ENCODE measurements around the gene KRT7. TPM values are rescaled to one million over a fixed set of nuclear protein-coding genes. Genes with fewer than 3 reads are reported as not detected.
A peak's percentile ranks its signal among the peaks of the same experiment; 100 is the strongest.

KRT7 gene
- total RNA-seq, 2 donors from 2014 or later, result 24.1 to 105 TPM

GRCh38 chr12:52221070-52221781 lies 11.8 kb upstream of the KRT7 start:
- no peak for DNase-seq (ENCODE audit: low spot score)
- H3K4me3 ChIP-seq, result no peak overlapping the region
- H3K4me1 ChIP-seq (ENCODE audit: control insufficient read depth in 1 of 2, low read depth in 2 of 2), result peaks cover 24 to 43% of the 10 kb centered on the region in 2 donors
- no peaks in the 10 kb centered on the region for H3K9me3 ChIP-seq
- H3K36me3 ChIP-seq, result no peaks in the 10 kb centered on the region
- no peak for ATAC-seq (ENCODE audit: insufficient number of reproducible peaks, low FRiP score, low read depth)
- no peak for TF ChIP-seq CTCF (IDR thresholded peaks at IDR 0.05)
- peak overlapping the region in 1 of 2 donors; percentile 33 for H3K27ac ChIP-seq
- no peaks in the 10 kb centered on the region for H3K27me3 ChIP-seq (replicated peaks; ENCODE audit: insufficient read depth)

DNA sequence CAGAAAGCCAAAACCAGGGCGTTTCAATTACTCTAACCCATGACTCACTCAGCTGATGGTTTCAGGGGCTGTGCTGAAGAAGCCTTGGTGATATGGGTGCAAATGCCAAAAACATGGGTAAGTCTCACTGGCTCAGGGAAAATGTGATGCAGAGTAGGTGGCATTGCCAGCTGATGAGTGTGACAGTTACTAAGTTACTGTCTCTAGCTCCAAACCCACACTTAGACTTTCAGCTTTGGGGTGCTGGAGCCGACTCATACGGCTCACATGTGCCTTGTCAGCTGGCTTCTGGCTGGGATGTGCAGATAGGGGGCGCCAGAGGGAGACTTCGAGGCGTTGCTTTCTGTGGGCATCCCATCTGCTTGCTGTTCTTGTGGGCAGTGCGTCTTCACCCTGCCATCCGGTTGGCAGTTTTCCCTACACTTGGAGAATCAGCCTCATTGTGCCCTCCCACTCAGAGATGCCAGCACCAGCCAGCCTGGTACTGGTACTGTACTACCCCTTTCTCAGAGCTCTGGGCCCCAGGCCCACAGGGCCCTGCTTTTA lies 11.1 kb upstream of the KRT7 start:
- peak overlapping the region in 1 of 2 donors; percentile 33 for H3K27ac ChIP-seq
- TF ChIP-seq CTCF (IDR thresholded peaks at IDR 0.05), result peak; percentile 31

GRCh38 chr12:52222692-52223091 lies 10.4 kb upstream of the KRT7 start:
- no peaks in the 10 kb centered on the region for H3K36me3 ChIP-seq
- no peak for ATAC-seq (ENCODE audit: insufficient number of reproducible peaks, low FRiP score, low read depth)
- H3K4me1 ChIP-seq (ENCODE audit: control insufficient read depth in 1 of 2, low read depth in 2 of 2), result peaks cover 13 to 37% of the 10 kb centered on the region in 2 donors
- no peak for DNase-seq (ENCODE audit: low spot score)
- no peaks in the 10 kb centered on the region for H3K9me3 ChIP-seq
- H3K4me3 ChIP-seq, result no peak overlapping the region
- peak overlapping the region in 1 of 2 donors; percentile 45 for H3K27ac ChIP-seq
- no peaks in the 10 kb centered on the region for H3K27me3 ChIP-seq (replicated peaks; ENCODE audit: insufficient read depth)
- TF ChIP-seq CTCF (IDR thresholded peaks at IDR 0.05), result no peak

More for the DNA sequence above, 11.1 kb upstream of the KRT7 start:
- no peaks in the 10 kb centered on the region for H3K9me3 ChIP-seq
- H3K4me3 ChIP-seq, result no peak overlapping the region
- peaks cover 17 to 41% of the 10 kb centered on the region in 2 donors for H3K4me1 ChIP-seq (ENCODE audit: control insufficient read depth in 1 of 2, low read depth in 2 of 2)
- ATAC-seq (ENCODE audit: insufficient number of reproducible peaks, low FRiP score, low read depth) (peak; percentile 17), DNase-seq (ENCODE audit: low spot score) (no peak)
- no peaks in the 10 kb centered on the region for H3K27me3 ChIP-seq (replicated peaks; ENCODE audit: insufficient read depth)
- H3K36me3 ChIP-seq, result no peaks in the 10 kb centered on the region

GRCh38 chr12:52223406-52224039 lies 9.5 kb upstream of the KRT7 start:
- no peak for TF ChIP-seq CTCF (IDR thresholded peaks at IDR 0.05)
- ATAC-seq (ENCODE audit: insufficient number of reproducible peaks, low FRiP score, low read depth) (no peak), DNase-seq (ENCODE audit: low spot score) (no peak)
- Histone ChIP-seq H3K9me3 (no peaks in the 10 kb centered on the region), H3K4me3 (no peak overlapping the region), H3K36me3 (no peaks in the 10 kb centered on the region), H3K27ac (peak overlapping the region in 1 of 2 donors; percentile 58), H3K4me1 (ENCODE audit: control insufficient read depth in 1 of 2, low read depth in 2 of 2) (peaks cover 13 to 37% of the 10 kb centered on the region in 2 donors), H3K27me3 (replicated peaks; ENCODE audit: insufficient read depth) (no peaks in the 10 kb centered on the region)

DNA sequence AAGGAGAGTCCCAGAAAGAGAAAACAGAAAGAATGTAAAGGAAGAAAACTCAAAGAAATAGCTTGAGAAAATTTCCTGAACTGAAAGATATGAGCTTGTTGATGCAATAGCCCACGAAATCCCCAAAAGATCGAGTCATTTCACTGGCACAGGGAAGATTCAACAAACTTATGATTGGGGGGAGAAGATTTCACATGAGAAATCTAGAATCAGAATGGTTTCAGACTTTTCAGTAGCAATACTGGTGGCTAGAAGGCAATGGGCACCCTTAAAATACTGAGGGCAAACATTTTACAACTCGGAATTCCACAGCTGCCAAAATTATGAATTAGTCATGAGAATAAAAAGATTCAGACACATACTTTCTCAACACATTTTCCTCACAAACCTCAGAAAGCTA lies 8.9 kb upstream of the KRT7 start:
- H3K9me3 ChIP-seq, result no peaks in the 10 kb centered on the region
- no peak for ATAC-seq (ENCODE audit: insufficient number of reproducible peaks, low FRiP score, low read depth)
- no peak overlapping the region for H3K4me3 ChIP-seq
- peaks cover 13 to 37% of the 10 kb centered on the region in 2 donors for H3K4me1 ChIP-seq (ENCODE audit: control insufficient read depth in 1 of 2, low read depth in 2 of 2)
- peak overlapping the region in 1 of 2 donors; percentile 58 for H3K27ac ChIP-seq
- no peak for DNase-seq (ENCODE audit: low spot score)
- no peaks in the 10 kb centered on the region for H3K27me3 ChIP-seq (replicated peaks; ENCODE audit: insufficient read depth)
- TF ChIP-seq CTCF (IDR thresholded peaks at IDR 0.05), result no peak
- H3K36me3 ChIP-seq, result no peaks in the 10 kb centered on the region

Measured in thoracic aorta (tissue), 2 donors.